Adrenal gland (tissue), 5 donors: ENCODE measurements around the gene XIAP.

ENCODE experiments used
- CTCF ChIP-seq, 6 experiments: fragments of 450-650 bp in 4 of 6; fragments of 200-600 bp in 2 of 6; sonication (generic) in 1 of 6; IDR thresholded peaks; 1 replicate in 5 of 6; 2 replicates in 1 of 6; pipeline versions ENCODE4 v1.5.1 to v1.8.0; 2016 to 2021; ENCODE audit warnings: antibody characterized with exemption in 6 of 6, mild to moderate bottlenecking in 2 of 6, moderate library complexity in 1 of 6
- POLR2A ChIP-seq, 2 donors: fragments of 450-650 bp; IDR thresholded peaks; one replicate each; pipeline ENCODE4 v1.6.1; 2017; ENCODE audit warnings: antibody characterized with exemption in 2 of 2, mild to moderate bottlenecking in 2 of 2, moderate library complexity in 1 of 2
- donor health status: DM: no; HTN: no; CAD: no.

DNA sequence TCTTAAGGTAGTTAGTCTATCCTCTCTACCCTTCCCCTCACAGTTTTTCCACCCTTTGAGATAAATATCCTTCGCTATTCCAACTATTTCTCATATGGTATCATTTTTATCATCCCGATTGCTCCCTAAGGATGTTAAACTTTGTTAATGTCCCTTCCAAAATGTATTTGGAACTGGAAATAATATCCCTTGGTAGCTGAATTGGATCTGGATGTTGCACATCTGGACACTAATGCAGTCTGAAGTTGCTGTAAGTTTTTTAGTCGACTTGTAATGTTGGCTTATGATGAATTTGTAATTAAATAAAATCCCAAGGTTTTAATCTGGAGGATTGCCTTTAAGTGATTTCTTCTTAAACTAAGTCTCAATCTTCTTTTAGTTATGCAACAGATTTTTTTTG, 22.5 kb downstream of the XIAP start:
- TF ChIP-seq POLR2A (IDR thresholded peaks at IDR 0.05) (no peak), CTCF (IDR thresholded peaks at IDR 0.05) (no peak)
